ENCODE measurements around the gene HOXA10. TPM values are rescaled to one million over a fixed set of nuclear protein-coding genes. Genes with fewer than 3 reads are reported as not detected.

HOXA10 gene
- total and polyA plus RNA-seq, 4 donors = 1.5 to 11.2 (median 3.5) TPM

Small RNAs within 50 kb of the gene (microRNA-seq; reads per million reads assigned to microRNA genes)
- gene MIR196B = 156 to 3,890 reads per million in 2 donors

Other genes with a start within 250 kb of the HOXA10 start
- gene HOXA1, start 78.3 kb downstream of the HOXA10 start, total RNA-seq = 1 to 10 TPM; 1.3 to 1.6 TPM
- gene HOXA1, start 78.3 kb downstream of the HOXA10 start, polyA plus RNA-seq = under 1 TPM; 0.59 to 0.88 TPM
- 1 to 10 TPM; 1.6 to 4.7 TPM for gene HOXA2, start 71.6 kb downstream of the HOXA10 start, total RNA-seq
- 1 to 10 TPM; 2.3 to 3.6 TPM for gene HOXA2, start 71.6 kb downstream of the HOXA10 start, polyA plus RNA-seq
- gene HOXA4, start 43.6 kb downstream of the HOXA10 start, total RNA-seq = 10 to 100 TPM in 1 of 2 donors, 1 to 10 TPM in 1; 5.6 to 11.6 TPM
- gene HOXA4, start 43.6 kb downstream of the HOXA10 start, polyA plus RNA-seq = 10 to 100 TPM in 1 of 2 donors, 1 to 10 TPM in 1; 2.6 to 10.1 TPM
- 10 to 100 TPM in 1 of 2 donors, 1 to 10 TPM in 1; 8.0 to 11.8 TPM for gene HOXA5, start 30.6 kb downstream of the HOXA10 start, total RNA-seq
- gene HOXA5, start 30.6 kb downstream of the HOXA10 start, polyA plus RNA-seq = 1 to 10 TPM; 1.6 to 2.7 TPM
- 1 to 10 TPM; 6.3 to 7.6 TPM for gene HOXA6, start 26.5 kb downstream of the HOXA10 start, total RNA-seq
- gene HOXA6, start 26.5 kb downstream of the HOXA10 start, polyA plus RNA-seq = under 1 TPM in 1 of 2 donors, not detected in 1; 0.97 TPM
- 10 to 100 TPM in 1 of 2 donors, 1 to 10 TPM in 1; 9.6 to 20.8 TPM for gene HOXA3, start 21.7 kb downstream of the HOXA10 start, total RNA-seq
- 10 to 100 TPM in 1 of 2 donors, 1 to 10 TPM in 1; 3.8 to 12.2 TPM for gene HOXA3, start 21.7 kb downstream of the HOXA10 start, polyA plus RNA-seq
- gene HOXA7, start 17.6 kb downstream of the HOXA10 start, total RNA-seq = 1 to 10 TPM; 4.7 to 9.3 TPM
- gene HOXA7, start 17.6 kb downstream of the HOXA10 start, polyA plus RNA-seq = 1 to 10 TPM; 2.4 to 3.3 TPM
- 1 to 10 TPM; 1.6 to 5.8 TPM for gene HOXA9, start 8.8 kb downstream of the HOXA10 start, total RNA-seq
- 1 to 10 TPM; 1.5 to 3.1 TPM for gene HOXA9, start 8.8 kb downstream of the HOXA10 start, polyA plus RNA-seq
- under 1 TPM in 1 of 2 donors, not detected in 1; 0.81 TPM for gene HOXA11, start 10.9 kb upstream of the HOXA10 start, total RNA-seq
- under 1 TPM in 1 of 2 donors, not detected in 1; 0.13 TPM for gene HOXA11, start 10.9 kb upstream of the HOXA10 start, polyA plus RNA-seq
- gene HOXA13, start 25.8 kb upstream of the HOXA10 start, total RNA-seq = not detected
- under 1 TPM in 1 of 2 donors, not detected in 1; 0.38 TPM for gene HOXA13, start 25.8 kb upstream of the HOXA10 start, polyA plus RNA-seq
- not detected for gene EVX1, start 68.5 kb upstream of the HOXA10 start, total RNA-seq
- not detected for gene EVX1, start 68.5 kb upstream of the HOXA10 start, polyA plus RNA-seq

All from aorta (tissue), 4 donors.